HG03520 (cell line): ENCODE measurements around the gene GRWD1.

Source experiments
- ATAC-seq: cut with Tn5 transposase; IDR thresholded peaks from one replicate; pipeline ENCODE4 v1.9.1; 2021; ENCODE audit warnings: mild to moderate bottlenecking, moderate library complexity; ENCODE audit not compliant: unreplicated experiment

Gene GRWD1

DNA sequence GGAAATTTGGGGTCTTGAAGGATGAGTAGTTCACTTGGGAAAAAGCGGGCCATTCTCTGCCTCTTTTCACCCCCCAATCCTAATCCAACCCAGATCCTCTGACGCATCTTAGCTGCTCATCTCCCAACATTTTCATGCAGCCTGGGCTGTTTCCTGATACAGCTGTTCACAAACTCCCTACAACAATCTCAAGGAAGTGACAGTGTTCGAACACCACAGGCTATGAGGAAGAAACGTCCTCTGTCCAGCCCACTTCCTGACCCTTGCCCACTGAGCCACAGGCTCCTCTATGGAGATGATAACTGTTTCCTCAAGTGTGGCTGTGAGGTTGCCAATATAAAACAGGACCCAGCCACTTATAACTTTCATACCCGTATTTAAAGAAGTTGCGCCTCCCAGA is 49.6 kb downstream of the GRWD1 start:
- no peak for ATAC-seq

- ATAC-seq: no peak
Observed at GRCh38 chr19:48496959-48497727, 51.4 kb downstream of the GRWD1 start.

DNA sequence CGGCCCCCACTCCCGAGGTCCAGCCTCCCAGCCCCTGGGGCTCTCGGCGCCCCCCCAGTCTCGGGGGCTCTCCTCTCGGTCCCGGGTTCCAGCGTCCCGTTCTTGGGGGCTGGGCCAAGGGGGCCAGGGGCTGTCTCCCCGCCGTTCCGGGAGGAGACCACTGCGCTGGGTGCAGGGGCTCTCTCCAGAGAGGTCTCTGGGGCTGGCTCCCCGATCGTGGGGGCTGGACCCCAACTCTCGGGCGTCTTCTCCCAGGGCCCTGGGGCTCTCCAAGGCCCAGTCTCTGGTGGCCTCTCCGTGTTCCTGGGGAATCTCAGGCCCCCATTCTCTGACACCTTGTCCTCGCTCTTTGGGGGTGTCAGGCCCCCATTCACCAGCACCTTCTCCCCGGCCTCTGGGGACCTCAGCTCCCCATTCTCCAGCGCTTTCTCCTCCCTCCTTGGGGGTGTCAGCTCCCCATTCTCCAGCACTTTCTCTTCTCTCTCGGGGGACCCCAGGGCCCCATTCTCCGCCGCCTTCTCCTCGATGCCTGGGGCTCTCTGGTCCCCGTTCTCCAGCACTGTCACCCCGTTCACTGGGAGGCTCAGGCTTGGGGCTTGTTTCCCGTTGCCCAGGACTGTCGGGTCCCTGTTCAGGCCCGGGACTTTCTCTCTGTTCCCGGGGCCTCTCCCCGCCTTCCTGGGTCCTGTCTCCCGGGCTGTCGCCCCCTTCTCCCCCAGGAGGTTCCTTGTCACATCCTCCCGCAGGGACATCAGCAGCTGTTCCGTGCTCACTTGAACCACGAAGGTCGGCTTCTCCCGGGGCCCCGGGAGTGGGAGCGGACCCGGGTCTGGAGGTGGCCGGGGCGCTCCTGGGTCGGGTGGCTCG is 52.2 kb downstream of the GRWD1 start:
- no peak for ATAC-seq

- no peak for ATAC-seq
Observed at GRCh38 chr19:48498595-48499311, 53.0 kb downstream of the GRWD1 start.

DNA sequence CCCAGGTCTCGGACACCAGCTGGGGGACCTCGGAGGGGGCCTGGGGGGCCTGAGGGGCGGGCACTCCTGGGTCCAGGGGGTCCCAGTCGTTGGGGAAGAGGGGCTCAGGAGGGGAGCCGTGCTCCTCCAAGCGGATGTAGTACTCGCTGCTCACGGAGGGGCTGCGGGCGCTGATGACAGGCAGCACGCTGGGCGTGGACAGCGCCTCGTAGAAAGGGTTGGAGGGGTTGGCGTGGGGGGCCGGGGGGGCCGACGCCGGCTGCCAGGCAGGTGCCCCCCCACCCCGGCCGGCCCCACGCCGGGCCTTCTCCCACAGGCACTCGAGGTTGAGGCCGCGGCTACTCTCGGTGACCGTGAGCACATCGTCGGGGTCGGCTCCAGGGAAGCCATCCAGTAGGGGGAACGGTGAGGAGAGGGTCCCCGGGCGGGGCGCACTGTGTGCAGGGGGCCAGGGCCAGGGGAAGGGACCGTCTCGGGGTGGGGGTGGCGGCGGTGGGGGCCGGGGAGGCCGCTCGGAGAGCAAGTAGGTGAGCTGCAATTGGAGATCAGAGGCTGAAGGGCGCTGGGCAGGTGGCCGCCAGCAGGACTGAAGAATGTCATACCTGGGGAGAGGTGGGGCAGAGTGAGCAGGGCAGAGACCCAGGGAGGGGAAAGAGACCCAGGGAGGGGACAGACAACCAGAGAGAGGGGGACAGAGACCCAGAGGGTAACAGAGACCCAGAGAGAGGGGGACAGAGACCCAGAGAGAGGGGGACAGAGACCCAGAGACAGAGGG is 53.7 kb downstream of the GRWD1 start:
- no peak for ATAC-seq

DNA sequence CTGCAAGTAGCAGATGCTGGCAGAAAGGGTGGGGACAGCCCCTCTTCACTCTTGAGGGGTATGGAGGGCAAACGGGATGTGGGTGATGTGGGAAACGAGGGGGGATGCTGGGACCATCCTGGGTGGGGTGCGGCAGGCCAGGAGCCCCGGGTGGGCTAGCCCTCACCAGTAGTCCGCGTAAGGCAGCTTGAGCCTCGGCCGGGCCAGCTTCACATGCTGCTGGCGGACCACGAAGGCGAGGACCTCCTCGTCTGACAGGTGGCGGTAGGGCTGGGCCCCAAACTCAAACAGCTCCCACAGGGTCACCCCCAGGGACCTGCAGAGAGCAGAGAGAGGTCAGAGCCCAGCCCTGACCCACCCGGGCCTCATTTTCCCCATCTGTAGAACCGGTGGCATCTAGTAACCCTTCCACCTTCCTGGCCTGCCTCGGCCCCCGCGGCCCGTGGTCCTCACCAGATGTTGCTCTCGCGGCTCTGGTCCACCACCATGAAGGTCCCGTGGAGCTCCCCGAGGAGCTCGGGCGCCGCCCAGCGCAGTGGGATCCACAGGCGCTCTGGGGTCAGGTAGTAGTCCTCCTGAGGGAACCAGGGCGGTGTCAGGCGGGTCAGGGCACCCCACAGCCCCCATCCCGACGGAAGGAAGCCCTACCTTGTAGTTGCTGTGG is 55.2 kb downstream of the GRWD1 start:
- no peak for ATAC-seq

- ATAC-seq: no peak
Observed at GRCh38 chr19:48501494-48502349, 55.9 kb downstream of the GRWD1 start.

DNA sequence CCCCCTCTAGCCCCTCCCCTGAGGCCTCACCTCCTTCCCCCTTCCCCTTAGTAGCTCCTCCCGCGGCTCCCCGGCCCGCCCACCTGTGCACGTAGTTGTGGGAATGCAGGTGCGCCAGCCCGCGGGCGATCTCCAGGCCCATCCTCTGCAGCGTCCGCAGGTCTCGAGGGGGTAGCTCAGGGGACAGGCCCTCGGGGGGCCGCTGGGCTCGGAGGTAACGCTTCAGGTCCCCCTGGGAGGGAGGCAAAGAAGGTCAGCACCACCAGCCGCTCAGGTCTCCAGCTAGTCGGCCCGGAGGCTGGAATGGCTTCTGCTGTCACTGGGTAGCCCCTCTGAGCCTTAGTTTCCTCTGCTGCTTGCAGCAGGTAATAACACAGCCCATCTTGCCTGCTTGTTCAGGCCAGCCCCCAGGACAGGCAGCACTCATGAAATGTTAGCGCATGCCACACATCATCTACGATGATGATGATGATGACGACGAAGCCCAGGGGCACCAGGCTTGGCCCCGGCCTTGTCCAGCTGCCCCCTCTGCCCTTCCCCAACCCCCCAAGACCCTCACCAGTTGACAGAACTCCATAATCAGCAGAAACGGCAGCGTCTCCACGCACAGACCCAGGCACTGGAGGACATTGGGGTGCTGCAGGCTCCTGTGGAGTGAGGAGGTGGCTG is 56.7 kb downstream of the GRWD1 start:
- ATAC-seq: no peak

GRCh38 chr19:48506138-48506733 is 60.5 kb downstream of the GRWD1 start:
- no peak for ATAC-seq
